Amygdala (tissue), 56 donors: ENCODE data around the gene SIT1.
A peak's percentile ranks its signal among the peaks of the same experiment; 100 is the strongest.

ENCODE experiments used
- DNase-seq, 56 donors: peaks; one replicate each; lab custom pipeline; 2025; lab: John Stamatoyannopoulos, UW

The SIT1 gene

DNA sequence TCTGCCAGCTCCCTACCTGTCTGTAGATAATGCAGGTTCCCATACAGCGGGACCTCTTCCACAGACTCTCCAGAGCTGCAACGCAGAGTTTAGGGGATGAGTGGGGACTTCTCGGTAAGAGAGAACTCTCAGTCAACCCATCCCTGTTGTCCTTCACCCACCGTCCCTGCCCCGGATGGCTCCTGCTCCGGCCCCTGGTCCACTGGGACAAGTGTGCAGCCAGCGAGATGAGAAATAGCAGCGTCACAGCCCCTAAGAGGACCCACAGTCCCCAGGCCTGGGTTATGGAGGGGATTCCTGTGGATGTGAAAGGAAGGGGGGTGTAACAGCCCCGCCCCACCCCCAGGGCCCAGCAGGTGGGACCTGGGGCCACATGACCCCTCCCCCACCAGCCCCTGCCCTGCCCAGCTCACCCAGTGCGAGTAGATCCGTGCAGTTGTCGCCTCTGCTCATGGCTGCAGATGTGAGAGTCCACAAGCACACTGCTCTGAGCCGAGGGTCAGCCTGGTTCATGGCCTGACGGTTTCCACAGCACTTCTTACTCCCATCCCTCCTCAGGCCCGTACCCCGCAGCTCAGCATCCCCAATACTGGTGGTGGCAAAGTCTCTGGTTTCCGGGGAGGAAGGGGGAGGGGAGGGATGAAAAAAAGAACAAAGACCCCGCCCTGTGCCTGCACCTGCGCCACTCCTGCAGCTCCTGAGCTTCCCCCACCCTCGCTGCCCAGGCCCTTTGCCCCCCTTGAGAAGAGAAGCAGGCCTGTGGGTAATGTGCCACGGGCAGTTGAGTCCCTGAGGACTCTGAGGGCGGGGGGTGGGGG is at the start of gene SIT1:
Gene SIT1 (minus strand): TSS at position 591 of the 818 bp plus-strand sequence. CDS start 78 bp downstream, at position 513.
- DNase-seq = no peak

DNA sequence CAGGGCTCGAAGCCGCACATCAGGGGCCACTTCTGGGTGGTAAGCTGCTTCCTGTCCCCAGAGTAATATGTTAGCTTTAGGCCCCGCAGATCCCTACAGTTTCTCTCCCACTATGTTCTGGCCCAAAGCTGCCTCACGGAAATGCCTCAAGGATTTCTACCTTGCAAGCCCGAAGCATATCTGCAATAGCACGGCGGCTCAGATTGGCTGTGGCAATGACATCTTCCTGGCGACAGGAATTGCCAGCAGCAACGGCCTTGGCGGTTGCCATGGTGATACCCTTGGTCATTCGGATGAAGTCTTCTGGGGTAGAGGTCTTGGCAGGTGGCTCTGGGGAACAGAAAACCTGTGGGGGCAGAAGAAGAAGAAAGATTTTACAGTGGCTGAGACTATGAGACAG is 49.3 kb upstream of the SIT1 start:
- DNase-seq = no peak

- DNase-seq = no peak
Measured at GRCh38 chr9:35698231-35698630, 47.5 kb upstream of the SIT1 start.

DNA sequence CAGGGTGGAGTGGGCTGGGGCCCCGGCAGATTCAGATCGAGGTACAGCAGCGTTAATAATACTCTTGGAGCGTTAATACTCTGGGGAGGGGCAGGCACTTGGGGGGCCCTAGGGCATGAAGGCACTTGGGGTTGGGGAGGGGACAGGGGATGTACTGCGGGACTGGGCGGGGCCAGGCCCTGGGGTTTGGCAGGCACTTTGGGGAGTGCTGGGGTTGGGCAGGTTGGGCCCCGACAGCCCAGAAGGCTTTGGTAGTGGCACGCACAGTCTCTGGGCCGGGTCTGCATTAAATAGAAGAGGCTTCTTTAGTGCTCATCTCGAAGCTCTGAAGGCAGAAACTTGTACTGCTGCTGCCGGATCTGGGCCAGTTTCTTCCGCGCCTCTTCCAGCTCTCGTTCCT is 46.8 kb upstream of the SIT1 start:
- no peak for DNase-seq

DNA sequence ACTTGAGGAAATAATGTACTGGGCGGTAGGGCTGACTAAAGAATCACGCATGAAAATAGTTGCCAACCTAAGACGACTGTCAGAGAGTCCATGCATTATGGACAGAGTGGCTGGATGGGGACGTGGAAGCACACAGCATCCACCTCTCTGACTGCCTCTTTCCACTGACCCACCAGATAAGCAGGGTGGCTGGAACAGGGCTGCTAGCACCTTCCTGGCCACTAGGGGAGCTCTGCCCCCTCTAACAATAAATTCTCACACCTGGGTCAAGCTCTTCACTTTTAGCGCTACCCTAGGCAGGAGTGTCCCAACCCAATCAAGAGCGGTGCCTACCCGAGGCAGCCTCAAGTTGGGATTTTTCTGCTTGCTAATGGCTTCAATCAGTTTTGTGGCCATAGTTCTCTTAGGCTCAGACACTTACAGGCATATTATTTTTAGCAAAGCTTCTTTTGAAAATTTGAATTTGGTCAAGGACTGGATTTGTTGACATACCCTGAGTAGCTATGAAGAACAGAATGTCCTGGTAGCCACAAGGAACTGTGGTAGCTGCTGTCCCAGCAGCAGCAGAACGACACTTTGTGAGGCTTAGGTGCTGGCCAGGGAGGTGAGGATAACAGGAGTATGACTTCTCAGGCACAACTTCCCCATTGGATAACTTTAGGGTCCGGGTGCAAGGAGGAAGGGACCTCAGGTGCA is 45.9 kb upstream of the SIT1 start:
- DNase-seq = peak in 20 of 56 donors; percentile 6 to 48 (median 16)

DNA sequence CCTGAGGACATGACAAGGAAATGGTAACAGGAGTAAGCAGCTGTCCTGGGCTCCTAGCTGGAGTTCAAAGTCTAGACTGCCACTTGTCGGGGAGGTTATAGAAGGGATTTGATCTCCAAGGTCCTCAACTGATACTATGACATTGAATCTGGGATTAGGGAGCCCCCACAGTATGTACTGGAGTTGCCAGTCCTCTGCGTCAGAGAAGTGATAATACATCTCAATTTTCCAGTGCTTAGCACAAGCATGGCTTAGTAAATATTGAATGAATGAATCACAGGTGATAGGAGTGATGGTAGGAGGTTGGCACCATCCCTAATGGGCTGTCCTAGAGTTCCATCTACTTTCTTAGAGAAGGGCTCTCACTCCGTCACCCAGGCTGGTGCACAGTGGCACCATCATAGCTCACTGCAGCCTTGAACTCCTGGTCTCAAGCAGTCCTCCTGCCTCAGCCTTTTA is 45.2 kb upstream of the SIT1 start:
- DNase-seq = no peak

GRCh38 chr9:35691757-35692301 is 41.1 kb upstream of the SIT1 start:
- DNase-seq = no peak

DNA sequence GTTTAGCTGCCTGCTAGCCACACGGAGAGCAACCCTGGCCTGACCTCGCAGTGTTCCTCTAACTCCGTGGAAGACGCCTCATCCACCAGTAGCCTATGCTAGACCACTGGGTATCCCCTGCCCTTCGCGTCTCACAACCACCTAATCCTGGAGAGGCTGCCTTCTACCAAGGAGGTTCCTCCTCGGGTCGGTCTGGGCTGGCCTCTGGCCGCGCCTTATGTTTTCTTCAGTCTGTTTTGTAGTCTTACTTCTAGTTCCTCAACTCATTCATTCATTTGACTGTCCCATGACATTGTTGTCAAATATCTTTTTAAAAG is 40.6 kb upstream of the SIT1 start:
- peak in 3 of 56 donors; percentile 39 to 56 (median 43) for DNase-seq

DNA sequence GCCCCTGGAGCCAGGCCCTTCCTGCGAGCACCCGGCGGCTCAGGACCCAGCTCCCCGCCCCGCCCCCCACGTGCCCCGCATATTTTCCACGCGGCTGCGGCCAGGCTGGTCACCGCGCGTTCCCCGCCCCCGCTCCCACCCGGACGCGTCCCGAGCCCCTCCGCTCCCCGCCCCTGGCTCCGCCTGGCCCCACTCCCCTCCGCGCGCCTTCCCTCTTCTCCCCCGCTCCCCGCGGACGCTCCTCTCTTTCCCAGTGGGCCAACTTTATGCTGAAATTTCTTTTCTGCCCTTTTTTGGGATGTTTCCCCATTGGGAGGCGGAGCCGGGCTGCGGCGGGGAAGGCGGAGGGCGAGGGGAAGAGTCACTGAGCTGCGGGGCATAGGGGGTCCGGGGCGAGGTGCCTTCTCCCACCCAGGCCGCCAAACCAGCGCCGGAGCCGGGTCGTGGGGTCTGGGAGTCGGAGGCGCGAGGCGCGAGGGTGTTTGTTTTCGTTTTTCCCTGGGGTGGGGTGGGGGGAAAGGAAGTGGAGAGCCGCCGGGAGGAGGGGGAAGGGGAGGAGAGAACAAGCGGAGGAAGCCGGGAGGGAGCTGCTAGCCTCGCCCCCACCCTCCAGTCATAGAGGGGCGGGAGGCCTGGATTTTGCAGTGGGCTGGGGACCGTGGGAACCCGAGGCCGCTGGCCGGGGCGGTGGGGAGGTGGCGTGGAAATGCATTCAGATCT is 40.0 kb upstream of the SIT1 start:
- peak in 32 of 56 donors; percentile 16 to 70 (median 38) for DNase-seq

DNA sequence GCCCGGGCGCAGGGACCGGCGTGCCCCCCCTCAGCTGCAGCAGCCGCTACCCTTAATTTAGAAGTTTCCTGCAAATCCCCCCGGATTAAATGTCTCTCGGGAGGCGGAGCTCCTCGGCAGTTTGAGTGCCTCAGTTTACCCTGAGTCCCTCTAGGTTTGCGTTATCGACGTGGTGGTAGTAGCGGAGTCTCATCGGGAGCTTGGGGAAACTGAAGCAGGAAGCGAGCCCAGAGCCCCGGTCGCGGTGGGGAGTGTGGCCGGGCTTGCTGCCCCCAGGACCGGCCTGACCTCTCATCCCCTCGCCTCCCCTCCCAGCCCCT is 39.5 kb upstream of the SIT1 start:
- no peak for DNase-seq

GRCh38 chr9:35689542-35690293 is 39.0 kb upstream of the SIT1 start, which contains the start of gene TPM2:
Gene TPM2 (minus strand): TSS chr9:35689925. CDS start chr9:35689817, 108 bp downstream.
- DNase-seq = no peak

- DNase-seq = peak in 2 of 56 donors; percentile 3 to 9
Measured at GRCh38 chr9:35688558-35689541, 38.1 kb upstream of the SIT1 start.

DNA sequence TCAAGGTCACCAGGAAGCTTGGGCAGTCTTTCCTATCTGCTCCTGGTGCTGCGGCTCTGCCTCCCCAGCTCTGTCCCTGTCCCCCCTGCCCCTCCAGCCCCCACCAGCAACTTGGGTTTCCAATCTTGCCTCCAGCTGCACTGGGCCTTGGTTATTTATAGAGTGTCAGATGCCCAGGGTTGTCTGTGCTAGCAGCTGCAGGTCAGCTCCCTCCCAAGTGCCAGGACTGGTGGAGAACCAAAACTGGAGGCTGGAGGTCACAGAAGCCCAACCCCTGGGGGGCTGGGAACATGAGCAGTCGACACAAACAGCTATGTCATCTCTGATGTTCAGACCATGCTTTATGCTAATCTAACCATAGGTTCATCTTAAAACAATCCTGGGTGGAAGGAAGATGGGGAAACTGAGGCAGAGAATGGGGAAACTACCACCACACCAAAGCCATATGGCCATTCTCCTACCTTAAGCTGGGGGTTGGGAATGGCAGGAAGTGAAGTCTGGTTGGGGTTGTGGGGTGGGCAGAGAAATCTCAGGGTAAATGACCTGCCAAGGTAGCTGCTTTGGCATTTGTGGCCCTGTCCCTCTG is 37.3 kb upstream of the SIT1 start:
- DNase-seq = no peak

DNA sequence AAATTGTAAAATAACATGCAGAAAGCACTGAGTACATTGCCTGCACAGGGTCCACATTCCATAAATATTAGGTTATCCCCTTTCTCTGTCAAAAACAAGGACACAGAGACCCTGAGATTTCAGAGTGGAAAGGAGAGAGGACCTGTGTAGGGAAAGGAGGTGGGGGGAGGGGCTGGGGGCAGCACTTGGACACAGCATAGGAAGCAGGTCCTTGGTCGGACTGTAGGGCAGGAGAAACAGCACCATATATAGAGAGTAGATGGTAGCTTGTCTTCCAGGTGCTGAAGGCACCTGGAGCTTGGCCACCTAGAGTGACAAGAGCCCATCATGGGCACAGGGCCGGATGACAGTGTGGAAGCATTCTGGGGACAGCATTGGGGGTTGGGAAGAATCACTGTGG is 36.6 kb upstream of the SIT1 start:
- no peak for DNase-seq

DNA sequence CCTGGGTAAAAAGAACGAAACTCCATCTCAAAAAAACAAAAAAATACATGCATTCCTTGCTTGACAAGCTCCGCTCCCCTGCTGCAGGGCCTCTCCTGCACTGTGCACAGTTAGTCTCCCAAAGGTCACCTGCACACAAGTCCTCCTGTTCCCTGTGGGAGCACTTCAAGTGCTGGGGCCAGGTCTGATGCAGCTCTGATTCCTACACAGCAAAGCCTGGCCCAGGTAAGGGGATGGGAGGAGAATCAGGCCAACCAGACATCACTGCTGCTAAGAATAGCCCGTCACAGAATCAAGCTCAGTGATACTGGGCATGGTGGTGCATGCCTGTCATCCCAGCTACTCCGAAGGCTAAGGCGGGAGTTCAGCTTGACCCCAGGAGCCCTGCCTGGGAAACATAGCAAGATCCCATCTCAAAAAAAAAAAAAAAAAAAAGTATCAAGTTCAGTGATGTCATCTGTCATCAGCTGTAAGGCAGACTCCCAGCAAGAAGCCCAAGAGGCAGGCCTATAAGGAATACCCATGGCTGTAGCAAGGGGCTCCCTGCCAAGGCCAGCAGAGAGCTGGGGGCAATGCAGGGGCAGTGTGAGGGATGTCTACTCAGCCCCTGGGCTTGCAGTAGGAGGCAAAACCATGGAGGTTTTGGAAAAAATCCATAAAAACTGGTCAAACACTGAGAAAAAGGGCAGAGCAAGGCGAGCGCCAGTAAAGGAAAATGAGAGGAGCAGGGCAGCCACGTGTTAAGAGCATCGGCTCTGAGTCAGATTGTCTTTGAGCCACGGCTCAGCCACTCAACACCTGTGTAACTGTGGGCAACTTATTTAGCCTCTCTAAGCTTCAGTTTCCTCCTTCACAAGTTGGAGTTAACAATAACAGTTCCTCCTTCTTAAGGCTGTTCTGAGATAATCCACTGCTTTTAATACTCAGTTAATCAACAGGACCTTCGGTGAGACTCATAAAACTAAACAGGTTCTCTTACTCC is 35.8 kb upstream of the SIT1 start:
- DNase-seq = no peak

- DNase-seq = no peak
Measured at GRCh38 chr9:35685506-35685905, 34.8 kb upstream of the SIT1 start.

- no peak for DNase-seq
Measured at GRCh38 chr9:35684921-35685320, 34.2 kb upstream of the SIT1 start.
